Activated naive CD4-positive, alpha-beta T cell treated with anti-CD3 and anti-CD28 coated beads for 36 hours (primary cell): ENCODE measurements around the gene ACMSD. TPM values are rescaled to one million over a fixed set of nuclear protein-coding genes. Genes with fewer than 3 reads are reported as not detected.

Experiments
- CTCF ChIA-PET: fragments of 350-600 bp; sonication (Branson Sonifier 250); formaldehyde crosslinking; loops from one replicate; lab custom pipeline; 2021; ENCODE audit warnings: antibody characterized with exemption; lab: Charles Lee
- DNase-seq: peaks from one replicate; pipeline ENCODE4 v3.0.0-alpha.2; 2020
- H3K27ac Mint-ChIP-seq: one replicate; pipeline ENCODE4 v1.8.0; 2021; ENCODE audit warnings: mild to moderate bottlenecking, mixed read lengths
- H3K27me3 Mint-ChIP-seq: one replicate; pipeline ENCODE4 v1.8.0; 2021; ENCODE audit warnings: low read depth, mixed read lengths
- H3K36me3 Mint-ChIP-seq: one replicate; pipeline ENCODE4 v1.8.0; 2021; ENCODE audit warnings: low read depth, mixed read lengths
- H3K4me1 Mint-ChIP-seq: one replicate; pipeline ENCODE4 v1.8.0; 2021; ENCODE audit warnings: low read depth, mixed read lengths
- H3K4me3 Mint-ChIP-seq: one replicate; pipeline ENCODE4 v1.8.0; 2021; ENCODE audit warnings: mild to moderate bottlenecking, moderate library complexity, mixed read lengths
- H3K9me3 Mint-ChIP-seq: one replicate; pipeline ENCODE4 v1.8.0; 2021; ENCODE audit warnings: mixed read lengths
- intact Hi-C: fragments of 100-400 bp; cut with micrococcal nuclease; formaldehyde crosslinking; loops from one replicate; pipeline ENCODE4 v1.15.1; 2023
- total RNA-seq, 2 experiments: library from RNA; stranded (reverse); gene quantifications; one replicate each; pipeline ENCODE4 v1.2.3, GENCODE V29; 2021

ACMSD gene
- total RNA-seq, 2 experiments from 2014 or later: not detected

- no peaks in the 10 kb centered on the region for H3K9me3 Mint-ChIP-seq
- intact Hi-C loops: no loop called here
- H3K27ac Mint-ChIP-seq: no peak overlapping the region
- H3K4me3 Mint-ChIP-seq: no peak overlapping the region
- CTCF ChIA-PET: no interaction called here
- DNase-seq: no peak
- no peaks in the 10 kb centered on the region for H3K36me3 Mint-ChIP-seq
- H3K4me1 Mint-ChIP-seq: no peaks in the 10 kb centered on the region
- no peaks in the 10 kb centered on the region for H3K27me3 Mint-ChIP-seq
Observed at GRCh38 chr2:134858245-134858644, 19.8 kb downstream of the ACMSD start.

- intact Hi-C loops: no loop called here
- Mint-ChIP-seq H3K27me3 (no peaks in the 10 kb centered on the region), H3K4me3 (no peak overlapping the region), H3K9me3 (no peaks in the 10 kb centered on the region), H3K27ac (no peak overlapping the region), H3K36me3 (no peaks in the 10 kb centered on the region), H3K4me1 (no peaks in the 10 kb centered on the region)
- CTCF ChIA-PET: no interaction called here
- DNase-seq: no peak
Observed at GRCh38 chr2:134861173-134861572, 22.8 kb downstream of the ACMSD start.

- intact Hi-C loops: no loop called here
- no peak overlapping the region for H3K27ac Mint-ChIP-seq
- CTCF ChIA-PET: no interaction called here
- no peaks in the 10 kb centered on the region for H3K9me3 Mint-ChIP-seq
- H3K4me1 Mint-ChIP-seq: no peaks in the 10 kb centered on the region
- H3K4me3 Mint-ChIP-seq: no peak overlapping the region
- H3K27me3 Mint-ChIP-seq: no peaks in the 10 kb centered on the region
- no peaks in the 10 kb centered on the region for H3K36me3 Mint-ChIP-seq
- no peak for DNase-seq
Observed at GRCh38 chr2:134862069-134862468, 23.7 kb downstream of the ACMSD start.

GRCh38 chr2:134862674-134863073 lies 24.3 kb downstream of the ACMSD start:
- DNase-seq: no peak
- intact Hi-C loops: no loop called here
- CTCF ChIA-PET: no interaction called here
- no peak overlapping the region for H3K27ac Mint-ChIP-seq
- no peaks in the 10 kb centered on the region for H3K27me3 Mint-ChIP-seq
- H3K36me3 Mint-ChIP-seq: no peaks in the 10 kb centered on the region
- H3K4me1 Mint-ChIP-seq: no peaks in the 10 kb centered on the region
- no peak overlapping the region for H3K4me3 Mint-ChIP-seq
- H3K9me3 Mint-ChIP-seq: no peaks in the 10 kb centered on the region

GRCh38 chr2:134863446-134863845 lies 25.0 kb downstream of the ACMSD start:
- intact Hi-C loops: no loop called here
- Mint-ChIP-seq H3K4me3 (no peak overlapping the region), H3K27ac (no peak overlapping the region), H3K9me3 (no peaks in the 10 kb centered on the region), H3K36me3 (no peaks in the 10 kb centered on the region), H3K4me1 (no peaks in the 10 kb centered on the region), H3K27me3 (no peaks in the 10 kb centered on the region)
- CTCF ChIA-PET: no interaction called here
- no peak for DNase-seq

- H3K27ac Mint-ChIP-seq: no peak overlapping the region
- intact Hi-C loops: no loop called here
- no peaks in the 10 kb centered on the region for H3K9me3 Mint-ChIP-seq
- no peaks in the 10 kb centered on the region for H3K4me1 Mint-ChIP-seq
- no peak overlapping the region for H3K4me3 Mint-ChIP-seq
- H3K27me3 Mint-ChIP-seq: no peaks in the 10 kb centered on the region
- H3K36me3 Mint-ChIP-seq: no peaks in the 10 kb centered on the region
- CTCF ChIA-PET: no interaction called here
- no peak for DNase-seq
Observed at GRCh38 chr2:134865067-134865787, 26.8 kb downstream of the ACMSD start.

GRCh38 chr2:134866498-134867099 lies 28.2 kb downstream of the ACMSD start:
- H3K4me1 Mint-ChIP-seq: no peaks in the 10 kb centered on the region
- no peak overlapping the region for H3K4me3 Mint-ChIP-seq
- CTCF ChIA-PET: no interaction called here
- no peak for DNase-seq
- intact Hi-C loops: no loop called here
- H3K36me3 Mint-ChIP-seq: no peaks in the 10 kb centered on the region
- no peaks in the 10 kb centered on the region for H3K27me3 Mint-ChIP-seq
- no peak overlapping the region for H3K27ac Mint-ChIP-seq
- H3K9me3 Mint-ChIP-seq: no peaks in the 10 kb centered on the region

GRCh38 chr2:134869946-134870736 lies 31.7 kb downstream of the ACMSD start:
- CTCF ChIA-PET: interaction anchor here (0.6 kb wide), 1 partner anchor 228 kb away, joined by 6 read pairs; no protein-coding TSS in a partner anchor
- Mint-ChIP-seq H3K4me3 (no peak overlapping the region), H3K27ac (no peak overlapping the region), H3K36me3 (no peaks in the 10 kb centered on the region), H3K4me1 (no peaks in the 10 kb centered on the region), H3K9me3 (no peaks in the 10 kb centered on the region), H3K27me3 (no peaks in the 10 kb centered on the region)
- intact Hi-C loops: no loop called here
- no peak for DNase-seq

- Mint-ChIP-seq H3K27me3 (no peaks in the 10 kb centered on the region), H3K4me3 (no peak overlapping the region), H3K4me1 (no peaks in the 10 kb centered on the region), H3K36me3 (no peaks in the 10 kb centered on the region), H3K27ac (no peak overlapping the region), H3K9me3 (peaks cover 8% of the 10 kb centered on the region)
- CTCF ChIA-PET: no interaction called here
- intact Hi-C loops: no loop called here
- DNase-seq: no peak
Observed at GRCh38 chr2:134873152-134873551, 34.7 kb downstream of the ACMSD start.

- intact Hi-C loops: no loop called here
- Mint-ChIP-seq H3K9me3 (peaks cover 21% of the 10 kb centered on the region), H3K36me3 (peaks cover 1% of the 10 kb centered on the region), H3K27ac (no peak overlapping the region), H3K4me1 (no peaks in the 10 kb centered on the region), H3K27me3 (no peaks in the 10 kb centered on the region), H3K4me3 (no peak overlapping the region)
- CTCF ChIA-PET: no interaction called here
- DNase-seq: no peak
Observed at GRCh38 chr2:134875309-134875708, 36.9 kb downstream of the ACMSD start.

- Mint-ChIP-seq H3K27ac (no peak overlapping the region), H3K4me1 (no peaks in the 10 kb centered on the region), H3K4me3 (no peak overlapping the region), H3K27me3 (no peaks in the 10 kb centered on the region), H3K36me3 (peaks cover 1% of the 10 kb centered on the region), H3K9me3 (peaks cover 15% of the 10 kb centered on the region)
- CTCF ChIA-PET: no interaction called here
- intact Hi-C loops: no loop called here
- DNase-seq: no peak
Observed at GRCh38 chr2:134882773-134883172, 44.4 kb downstream of the ACMSD start.

GRCh38 chr2:134883552-134884293 lies 45.3 kb downstream of the ACMSD start:
- H3K27ac Mint-ChIP-seq: no peak overlapping the region
- no peak overlapping the region for H3K4me3 Mint-ChIP-seq

More at GRCh38 chr2:134883552-134884293, 45.3 kb downstream of the ACMSD start:
- CTCF ChIA-PET: no interaction called here
- Mint-ChIP-seq H3K36me3 (peaks cover 1% of the 10 kb centered on the region), H3K27me3 (no peaks in the 10 kb centered on the region), H3K9me3 (peaks cover 10% of the 10 kb centered on the region), H3K4me1 (no peaks in the 10 kb centered on the region)
- intact Hi-C loops: no loop called here
- no peak for DNase-seq
